GM18858 (cell line): Measurements from ENCODE around the gene EVL.

Experiments
- ATAC-seq: cut with Tn5 transposase; IDR thresholded peaks from one replicate; pipeline ENCODE4 v1.9.1; 2021; ENCODE audit not compliant: unreplicated experiment

The EVL gene

DNA sequence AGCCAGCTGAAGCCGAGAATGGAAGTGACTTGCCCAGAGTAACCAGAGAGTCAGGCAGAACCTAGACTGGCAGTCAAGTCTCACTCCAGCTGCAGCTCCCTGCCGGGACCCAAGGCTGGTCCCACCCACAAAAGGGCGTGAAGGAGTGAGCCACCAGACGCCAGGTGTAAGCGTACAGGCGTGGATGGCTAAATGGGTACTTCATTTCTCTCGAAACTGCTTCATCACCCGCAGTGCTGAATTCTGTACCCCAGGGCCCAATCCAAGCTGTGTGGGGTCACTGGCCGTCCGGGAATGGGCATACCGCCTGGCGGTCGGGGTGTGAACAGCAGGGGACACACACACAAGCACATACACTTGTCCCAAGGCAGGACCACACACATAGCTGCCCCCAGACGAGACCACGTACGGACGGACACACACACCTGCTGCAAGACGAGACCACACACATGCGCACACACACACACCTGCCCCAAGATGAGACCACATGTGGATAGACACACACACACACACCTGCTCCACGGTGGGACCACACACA is 59.4 kb downstream of the EVL start:
- ATAC-seq = no peak

DNA sequence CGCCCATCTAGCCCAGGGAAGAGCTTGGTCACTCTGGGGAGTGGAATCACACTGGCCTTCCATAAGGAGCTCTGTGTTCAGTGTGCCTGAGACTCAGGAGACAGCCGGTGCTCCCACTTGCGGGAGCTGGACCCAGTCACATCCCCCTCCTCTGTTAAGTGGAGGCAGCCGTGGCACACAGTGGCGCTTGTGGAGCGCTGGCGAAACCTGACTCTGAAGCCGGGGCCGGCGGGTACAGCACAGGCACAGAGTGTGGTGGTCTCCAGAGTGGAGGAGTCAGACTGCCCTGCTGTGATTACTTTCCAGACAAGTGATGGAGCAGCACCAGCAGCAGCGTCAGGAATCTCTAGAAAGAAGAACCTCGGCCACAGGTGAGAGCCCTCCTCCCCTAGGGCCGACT is 61.2 kb downstream of the EVL start:
- no peak for ATAC-seq

- ATAC-seq = no peak
Observed at GRCh38 chr14:100127853-100128455, 62.7 kb downstream of the EVL start.

- ATAC-seq = no peak
Observed at GRCh38 chr14:100128688-100129087, 63.5 kb downstream of the EVL start.

GRCh38 chr14:100129161-100129589 is 64.0 kb downstream of the EVL start:
- no peak for ATAC-seq

GRCh38 chr14:100130521-100130920 is 65.3 kb downstream of the EVL start:
- ATAC-seq = no peak

DNA sequence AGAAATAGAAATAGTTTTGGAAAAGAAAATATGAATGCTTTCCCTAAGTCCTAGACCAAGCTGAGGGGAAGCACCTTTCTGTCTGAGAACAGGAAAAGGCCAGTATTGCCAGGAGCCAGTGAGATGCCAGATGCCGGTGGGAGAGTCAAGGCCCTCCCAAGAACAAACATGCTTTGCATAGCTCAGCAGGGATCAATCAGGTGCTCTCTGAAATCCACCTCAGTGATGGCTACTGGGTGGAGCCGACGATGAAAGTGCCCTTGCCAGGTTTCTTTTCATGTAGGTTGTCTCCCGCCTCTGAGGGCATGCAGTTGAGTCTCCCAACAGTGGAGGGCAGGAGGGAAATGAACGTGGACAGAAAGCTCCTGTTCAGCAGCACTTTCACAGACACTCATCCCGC is 66.0 kb downstream of the EVL start:
- no peak for ATAC-seq

DNA sequence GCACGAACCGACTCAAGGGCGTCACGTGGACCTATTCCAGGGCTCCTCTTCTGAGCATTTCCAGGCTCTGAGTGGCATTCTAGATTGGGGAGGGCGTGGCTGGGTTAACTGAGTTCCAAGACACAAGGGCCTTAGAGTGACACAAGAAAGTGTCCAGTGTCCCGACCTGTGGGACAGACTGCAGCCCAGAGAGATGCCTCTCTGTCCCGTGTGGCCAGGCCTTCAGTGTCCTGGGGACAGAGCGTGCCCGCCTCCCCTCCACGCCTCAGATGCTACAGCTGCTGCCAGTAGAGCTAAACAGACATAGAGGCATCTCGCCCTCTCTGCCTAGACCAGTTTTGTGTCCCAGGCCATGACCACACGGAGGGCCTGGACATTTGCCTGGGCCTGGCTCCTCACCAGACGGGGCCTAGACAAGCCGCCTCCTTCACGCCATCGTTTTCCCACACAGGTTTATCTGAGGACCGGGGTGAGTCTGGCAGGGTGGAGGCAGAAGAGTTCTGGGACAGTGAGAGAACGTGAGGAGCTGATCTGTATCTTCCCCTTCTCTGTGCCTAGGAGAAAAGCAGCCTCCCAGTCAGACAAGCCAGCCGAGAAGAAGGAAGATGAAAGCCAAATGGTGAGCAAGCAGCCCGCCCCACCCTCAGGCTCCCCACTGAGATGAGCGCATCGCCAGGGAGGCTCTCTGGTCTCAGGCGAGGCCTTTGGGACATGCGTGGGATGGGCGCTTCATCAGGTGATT is 67.1 kb downstream of the EVL start:
- ATAC-seq = no peak

GRCh38 chr14:100132903-100133510 is 67.8 kb downstream of the EVL start:
- no peak for ATAC-seq

GRCh38 chr14:100134586-100134985 is 69.4 kb downstream of the EVL start:
- no peak for ATAC-seq

GRCh38 chr14:100135073-100135472 is 69.9 kb downstream of the EVL start:
- no peak for ATAC-seq

GRCh38 chr14:100135784-100136183 is 70.6 kb downstream of the EVL start:
- ATAC-seq = no peak

GRCh38 chr14:100137173-100137572 is 72.0 kb downstream of the EVL start:
- ATAC-seq = no peak

DNA sequence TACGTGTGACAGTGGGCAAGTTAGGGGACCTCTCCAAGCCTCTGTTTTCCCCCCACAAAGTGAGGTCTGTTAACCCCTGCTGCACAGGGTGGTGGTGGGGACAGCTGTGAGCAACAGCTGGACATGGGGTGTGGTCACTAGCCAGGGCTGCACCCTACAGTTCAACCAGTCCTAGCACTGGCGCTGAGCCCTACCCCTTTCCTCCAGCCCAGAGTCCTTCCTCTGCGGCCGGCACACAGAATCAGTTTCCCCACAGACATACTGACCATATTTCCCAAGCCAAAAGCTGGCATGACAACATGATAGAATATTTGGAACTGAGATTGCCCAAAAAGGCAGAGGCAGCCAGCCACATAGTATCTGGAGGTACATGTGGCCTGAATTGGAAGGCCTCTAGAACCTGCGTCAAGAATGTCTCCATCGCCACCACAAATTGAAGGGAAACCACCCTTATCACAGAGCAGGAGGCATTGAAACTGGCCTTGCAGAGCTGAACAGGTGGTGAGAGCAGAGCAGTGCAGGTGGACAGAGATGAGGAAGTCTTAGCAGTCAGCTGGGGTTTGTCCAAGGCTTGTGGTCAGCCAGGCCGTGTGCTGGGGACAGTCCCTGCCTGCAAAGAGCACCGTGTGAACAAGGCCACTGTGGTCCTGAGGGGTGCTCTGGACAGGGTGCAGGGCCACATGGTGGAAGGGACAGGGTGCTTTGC is 73.0 kb downstream of the EVL start:
- peak; percentile 54 for ATAC-seq

DNA sequence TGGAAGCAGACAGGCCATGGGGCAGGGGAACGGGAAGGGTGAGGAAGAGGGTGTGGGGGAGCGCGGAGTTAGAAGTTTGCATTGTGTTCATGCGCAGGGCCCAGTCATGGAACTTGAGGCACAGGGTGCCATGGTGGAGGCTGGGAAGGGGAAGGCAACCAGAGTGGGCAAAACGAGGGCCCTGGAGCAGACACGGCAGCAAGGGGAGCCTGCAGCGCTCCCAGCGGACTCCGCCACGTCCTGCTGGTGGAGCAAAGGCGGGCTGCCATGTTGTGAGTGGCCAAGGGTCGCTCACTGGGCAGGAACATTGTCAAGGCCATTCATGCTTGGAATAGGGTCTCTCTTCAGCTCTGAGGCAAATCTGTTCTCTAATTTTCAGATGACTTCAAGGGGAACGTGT is 73.7 kb downstream of the EVL start:
- ATAC-seq = no peak

- ATAC-seq = no peak
Observed at GRCh38 chr14:100140452-100141078, 75.3 kb downstream of the EVL start.

GRCh38 chr14:100141098-100141497 is 75.9 kb downstream of the EVL start:
- ATAC-seq = no peak

DNA sequence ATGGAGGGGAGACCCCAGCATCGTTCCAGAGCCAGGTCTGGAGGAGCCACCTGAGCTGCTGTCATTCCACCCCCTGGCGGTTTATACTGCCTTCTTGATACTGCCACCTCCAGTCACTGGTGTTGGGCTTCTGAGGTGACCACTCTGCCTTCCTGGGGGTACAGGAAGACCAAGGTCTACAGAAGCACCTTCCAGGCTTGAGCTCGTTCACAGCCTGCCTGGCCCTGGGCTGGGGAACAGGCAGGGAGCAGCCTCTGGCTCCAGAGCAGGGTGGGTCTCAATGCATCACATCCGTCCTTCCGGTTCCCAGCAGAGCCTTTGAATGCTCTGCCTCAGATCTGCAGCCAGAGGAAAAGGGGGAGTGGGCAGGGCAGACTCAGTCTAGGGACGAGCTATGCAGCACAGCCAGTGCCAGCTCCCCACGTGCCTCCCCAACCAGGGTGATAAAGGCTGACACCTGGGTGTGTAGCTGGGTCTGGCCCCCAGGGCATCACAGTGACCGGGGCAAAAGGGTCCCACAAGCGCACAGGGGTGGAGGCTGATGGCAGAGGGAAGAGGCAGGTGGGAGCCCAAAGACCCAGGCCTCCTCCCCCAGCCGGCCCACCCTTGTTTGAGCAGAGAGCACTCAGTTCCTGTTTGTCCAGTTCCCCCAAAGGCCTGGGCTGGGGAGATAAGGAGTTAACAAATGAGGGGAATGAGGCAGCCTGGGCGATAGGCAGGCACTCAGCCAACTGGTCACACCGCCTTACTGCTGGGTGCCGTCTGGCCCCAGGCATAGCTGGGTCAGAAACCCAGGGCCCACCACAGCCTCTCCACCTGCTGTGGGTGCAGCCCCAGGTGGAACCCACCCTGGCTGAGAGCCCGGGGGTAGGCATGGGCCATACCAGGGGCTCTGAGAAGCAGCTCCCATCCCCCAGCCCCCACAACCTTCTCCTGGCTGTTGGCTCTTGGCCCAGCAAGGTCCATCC is 77.1 kb downstream of the EVL start:
- ATAC-seq = no peak

- ATAC-seq = no peak
Observed at GRCh38 chr14:100143523-100143922, 78.3 kb downstream of the EVL start.

GRCh38 chr14:100143934-100144333 is 78.7 kb downstream of the EVL start:
- no peak for ATAC-seq
